Measurements from ENCODE around the gene MYRF.

The MYRF gene

GRCh38 chr11:61792310-61793082, 40.1 kb downstream of the MYRF start, which contains the start of the genes FEN1 and TMEM258 (continued):
- TF ChIP-seq, protein P1, sequence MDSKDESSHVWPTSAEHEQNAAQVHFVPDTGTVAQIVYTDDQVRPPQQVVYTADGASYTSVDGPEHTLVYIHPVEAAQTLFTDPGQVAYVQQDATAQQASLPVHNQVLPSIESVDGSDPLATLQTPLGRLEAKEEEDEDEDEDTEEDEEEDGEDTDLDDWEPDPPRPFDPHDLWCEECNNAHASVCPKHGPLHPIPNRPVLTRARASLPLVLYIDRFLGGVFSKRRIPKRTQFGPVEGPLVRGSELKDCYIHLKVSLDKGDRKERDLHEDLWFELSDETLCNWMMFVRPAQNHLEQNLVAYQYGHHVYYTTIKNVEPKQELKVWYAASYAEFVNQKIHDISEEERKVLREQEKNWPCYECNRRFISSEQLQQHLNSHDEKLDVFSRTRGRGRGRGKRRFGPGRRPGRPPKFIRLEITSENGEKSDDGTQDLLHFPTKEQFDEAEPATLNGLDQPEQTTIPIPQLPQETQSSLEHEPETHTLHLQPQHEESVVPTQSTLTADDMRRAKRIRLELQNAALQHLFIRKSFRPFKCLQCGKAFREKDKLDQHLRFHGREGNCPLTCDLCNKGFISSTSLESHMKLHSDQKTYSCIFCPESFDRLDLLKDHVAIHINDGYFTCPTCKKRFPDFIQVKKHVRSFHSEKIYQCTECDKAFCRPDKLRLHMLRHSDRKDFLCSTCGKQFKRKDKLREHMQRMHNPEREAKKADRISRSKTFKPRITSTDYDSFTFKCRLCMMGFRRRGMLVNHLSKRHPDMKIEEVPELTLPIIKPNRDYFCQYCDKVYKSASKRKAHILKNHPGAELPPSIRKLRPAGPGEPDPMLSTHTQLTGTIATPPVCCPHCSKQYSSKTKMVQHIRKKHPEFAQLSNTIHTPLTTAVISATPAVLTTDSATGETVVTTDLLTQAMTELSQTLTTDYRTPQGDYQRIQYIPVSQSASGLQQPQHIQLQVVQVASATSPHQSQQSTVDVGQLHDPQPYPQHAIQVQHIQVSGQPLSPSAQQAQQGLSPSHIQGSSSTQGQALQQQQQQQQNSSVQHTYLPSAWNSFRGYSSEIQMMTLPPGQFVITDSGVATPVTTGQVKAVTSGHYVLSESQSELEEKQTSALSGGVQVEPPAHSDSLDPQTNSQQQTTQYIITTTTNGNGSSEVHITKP (tag by site-specific recombination; IDR thresholded peaks at IDR 0.05) = peak; percentile 83
- no peak for TF ChIP-seq ZNF639 (tag by site-specific recombination; IDR thresholded peaks at IDR 0.05)
- TF ChIP-seq ZBTB20 (tag by site-specific recombination; IDR thresholded peaks at IDR 0.05) = no peak
- no peak for TF ChIP-seq GLIS2 (tag by site-specific recombination; IDR thresholded peaks at IDR 0.05)
- TF ChIP-seq ZBTB21 (tag by site-specific recombination; IDR thresholded peaks at IDR 0.05) = peak; percentile 51; the same call in 1 of the 2 replicates
- TF ChIP-seq, protein P2, sequence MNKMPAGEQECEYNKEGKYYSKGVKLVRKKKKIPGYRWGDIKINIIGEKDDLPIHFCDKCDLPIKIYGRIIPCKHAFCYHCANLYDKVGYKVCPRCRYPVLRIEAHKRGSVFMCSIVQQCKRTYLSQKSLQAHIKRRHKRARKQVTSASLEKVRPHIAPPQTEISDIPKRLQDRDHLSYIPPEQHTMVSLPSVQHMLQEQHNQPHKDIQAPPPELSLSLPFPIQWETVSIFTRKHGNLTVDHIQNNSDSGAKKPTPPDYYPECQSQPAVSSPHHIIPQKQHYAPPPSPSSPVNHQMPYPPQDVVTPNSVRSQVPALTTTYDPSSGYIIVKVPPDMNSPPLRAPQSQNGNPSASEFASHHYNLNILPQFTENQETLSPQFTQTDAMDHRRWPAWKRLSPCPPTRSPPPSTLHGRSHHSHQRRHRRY (tag by site-specific recombination; IDR thresholded peaks at IDR 0.05) = no peak
- TF ChIP-seq, protein P3, sequence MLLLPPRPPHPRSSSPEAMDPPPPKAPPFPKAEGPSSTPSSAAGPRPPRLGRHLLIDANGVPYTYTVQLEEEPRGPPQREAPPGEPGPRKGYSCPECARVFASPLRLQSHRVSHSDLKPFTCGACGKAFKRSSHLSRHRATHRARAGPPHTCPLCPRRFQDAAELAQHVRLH (tag by site-specific recombination; IDR thresholded peaks at IDR 0.05) = peak; percentile 100
- no peak for TF ChIP-seq ZNF18 (tag by site-specific recombination; IDR thresholded peaks at IDR 0.05)
- TF ChIP-seq ZNF146 (tag by site-specific recombination; IDR thresholded peaks at IDR 0.05) = no peak
- no peak; the same call in 1 of the 2 replicates for TF ChIP-seq ZNF501 (tag by site-specific recombination; IDR thresholded peaks at IDR 0.05)
- no peak for TF ChIP-seq HOXA7 (CRISPR knock-in tag; IDR thresholded peaks at IDR 0.05; ENCODE audit: borderline replicate concordance)
- no peak for TF ChIP-seq ZNF223 (tag by site-specific recombination; IDR thresholded peaks at IDR 0.05)
- no peak for TF ChIP-seq REPIN1 (tag by site-specific recombination; IDR thresholded peaks at IDR 0.05; ENCODE audit: low read depth)
- no peak; the same call in 1 of the 2 replicates for TF ChIP-seq KLF16 (tag by site-specific recombination; IDR thresholded peaks at IDR 0.05)
- TF ChIP-seq, protein P4, sequence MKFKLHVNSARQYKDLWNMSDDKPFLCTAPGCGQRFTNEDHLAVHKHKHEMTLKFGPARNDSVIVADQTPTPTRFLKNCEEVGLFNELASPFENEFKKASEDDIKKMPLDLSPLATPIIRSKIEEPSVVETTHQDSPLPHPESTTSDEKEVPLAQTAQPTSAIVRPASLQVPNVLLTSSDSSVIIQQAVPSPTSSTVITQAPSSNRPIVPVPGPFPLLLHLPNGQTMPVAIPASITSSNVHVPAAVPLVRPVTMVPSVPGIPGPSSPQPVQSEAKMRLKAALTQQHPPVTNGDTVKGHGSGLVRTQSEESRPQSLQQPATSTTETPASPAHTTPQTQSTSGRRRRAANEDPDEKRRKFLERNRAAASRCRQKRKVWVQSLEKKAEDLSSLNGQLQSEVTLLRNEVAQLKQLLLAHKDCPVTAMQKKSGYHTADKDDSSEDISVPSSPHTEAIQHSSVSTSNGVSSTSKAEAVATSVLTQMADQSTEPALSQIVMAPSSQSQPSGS (tag by site-specific recombination; IDR thresholded peaks at IDR 0.05; ENCODE audit: low read depth) = no peak
- TF ChIP-seq SETDB1 (IDR thresholded peaks at IDR 0.05; ENCODE audit: insufficient read length, low read length) = no peak
- no peak for TF ChIP-seq ZNF791 (tag by site-specific recombination; IDR thresholded peaks at IDR 0.05)
- 0 out of 2 replicates have a peak, but pooled peaks have one; percentile 11 for TF ChIP-seq EGR2 (tag by site-specific recombination; IDR thresholded peaks at IDR 0.05; ENCODE audit: low read depth)
- TF ChIP-seq, protein P5, sequence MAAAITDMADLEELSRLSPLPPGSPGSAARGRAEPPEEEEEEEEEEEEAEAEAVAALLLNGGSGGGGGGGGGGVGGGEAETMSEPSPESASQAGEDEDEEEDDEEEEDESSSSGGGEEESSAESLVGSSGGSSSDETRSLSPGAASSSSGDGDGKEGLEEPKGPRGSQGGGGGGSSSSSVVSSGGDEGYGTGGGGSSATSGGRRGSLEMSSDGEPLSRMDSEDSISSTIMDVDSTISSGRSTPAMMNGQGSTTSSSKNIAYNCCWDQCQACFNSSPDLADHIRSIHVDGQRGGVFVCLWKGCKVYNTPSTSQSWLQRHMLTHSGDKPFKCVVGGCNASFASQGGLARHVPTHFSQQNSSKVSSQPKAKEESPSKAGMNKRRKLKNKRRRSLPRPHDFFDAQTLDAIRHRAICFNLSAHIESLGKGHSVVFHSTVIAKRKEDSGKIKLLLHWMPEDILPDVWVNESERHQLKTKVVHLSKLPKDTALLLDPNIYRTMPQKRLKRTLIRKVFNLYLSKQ (tag by site-specific recombination; IDR thresholded peaks at IDR 0.05; ENCODE audit: borderline replicate concordance) = no peak
- TF ChIP-seq, protein P6, sequence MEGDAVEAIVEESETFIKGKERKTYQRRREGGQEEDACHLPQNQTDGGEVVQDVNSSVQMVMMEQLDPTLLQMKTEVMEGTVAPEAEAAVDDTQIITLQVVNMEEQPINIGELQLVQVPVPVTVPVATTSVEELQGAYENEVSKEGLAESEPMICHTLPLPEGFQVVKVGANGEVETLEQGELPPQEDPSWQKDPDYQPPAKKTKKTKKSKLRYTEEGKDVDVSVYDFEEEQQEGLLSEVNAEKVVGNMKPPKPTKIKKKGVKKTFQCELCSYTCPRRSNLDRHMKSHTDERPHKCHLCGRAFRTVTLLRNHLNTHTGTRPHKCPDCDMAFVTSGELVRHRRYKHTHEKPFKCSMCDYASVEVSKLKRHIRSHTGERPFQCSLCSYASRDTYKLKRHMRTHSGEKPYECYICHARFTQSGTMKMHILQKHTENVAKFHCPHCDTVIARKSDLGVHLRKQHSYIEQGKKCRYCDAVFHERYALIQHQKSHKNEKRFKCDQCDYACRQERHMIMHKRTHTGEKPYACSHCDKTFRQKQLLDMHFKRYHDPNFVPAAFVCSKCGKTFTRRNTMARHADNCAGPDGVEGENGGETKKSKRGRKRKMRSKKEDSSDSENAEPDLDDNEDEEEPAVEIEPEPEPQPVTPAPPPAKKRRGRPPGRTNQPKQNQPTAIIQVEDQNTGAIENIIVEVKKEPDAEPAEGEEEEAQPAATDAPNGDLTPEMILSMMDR (tag by site-specific recombination; IDR thresholded peaks at IDR 0.05) = no peak
- peak; percentile 60; the same call in 1 of the 2 replicates for TF ChIP-seq ZNF24 (tag by site-specific recombination; IDR thresholded peaks at IDR 0.05)
- TF ChIP-seq ZNF341 (tag by site-specific recombination; IDR thresholded peaks at IDR 0.05; ENCODE audit: low read depth) = peak; percentile 24; the same call in 1 of the 2 replicates
